ENCODE data around the gene ZBTB18.
"Not testable (repeated sequence)": the region's sequence is repeated elsewhere in the genome, so short reads cannot be mapped to it uniquely, and the experiment has no call there.

Gene ZBTB18

GRCh38 chr1:244041466-244042120 is 9.5 kb upstream of the ZBTB18 start:
- DNase-seq (ENCODE audit: low read depth in 2 of 3, low spot score in 1 of 3): no peak

- DNase-seq (ENCODE audit: low read depth in 2 of 3, low spot score in 1 of 3): no peak
These were observed 8.8 kb upstream of the ZBTB18 start for GRCh38 chr1:244042293-244042692.

- no peak for DNase-seq (ENCODE audit: low read depth in 2 of 3, low spot score in 1 of 3)
These were observed 6.7 kb upstream of the ZBTB18 start for GRCh38 chr1:244044423-244044822.

- DNase-seq (ENCODE audit: low read depth in 2 of 3, low spot score in 1 of 3): not testable (repeated sequence)
These were observed 4.8 kb upstream of the ZBTB18 start for GRCh38 chr1:244046254-244046653.

GRCh38 chr1:244046907-244047611 is 4.0 kb upstream of the ZBTB18 start:
- no peak for DNase-seq (ENCODE audit: low read depth in 2 of 3, low spot score in 1 of 3)

- no peak for DNase-seq (ENCODE audit: low read depth in 2 of 3, low spot score in 1 of 3)
These were observed 3.3 kb upstream of the ZBTB18 start for GRCh38 chr1:244047621-244048255.

- DNase-seq (ENCODE audit: low read depth in 2 of 3, low spot score in 1 of 3): peak; percentile 86 to 96 (median 95)
These were observed 2.6 kb upstream of the ZBTB18 start for GRCh38 chr1:244048256-244049161.

- DNase-seq (ENCODE audit: low read depth in 2 of 3, low spot score in 1 of 3): peak in 2 of 3 donors; percentile 9 to 15
These were observed 1.7 kb upstream of the ZBTB18 start for GRCh38 chr1:244049162-244050013.

- DNase-seq (ENCODE audit: low read depth in 2 of 3, low spot score in 1 of 3): no peak
These were observed 859 bp upstream of the ZBTB18 start for GRCh38 chr1:244050014-244050834.

- DNase-seq (ENCODE audit: low read depth in 2 of 3, low spot score in 1 of 3): no peak
These were observed 1.1 kb downstream of the ZBTB18 start for GRCh38 chr1:244052016-244052727.

GRCh38 chr1:244052728-244053312 is 1.7 kb downstream of the ZBTB18 start:
- DNase-seq (ENCODE audit: low read depth in 2 of 3, low spot score in 1 of 3): no peak

- no peak for DNase-seq (ENCODE audit: low read depth in 2 of 3, low spot score in 1 of 3)
These were observed 2.7 kb downstream of the ZBTB18 start for GRCh38 chr1:244053831-244054230.

- DNase-seq (ENCODE audit: low read depth in 2 of 3, low spot score in 1 of 3): no peak
These were observed 3.3 kb downstream of the ZBTB18 start for GRCh38 chr1:244054247-244054923.

GRCh38 chr1:244054924-244055263 is 3.8 kb downstream of the ZBTB18 start:
- no peak for DNase-seq (ENCODE audit: low read depth in 2 of 3, low spot score in 1 of 3)

GRCh38 chr1:244056577-244056976 is 5.5 kb downstream of the ZBTB18 start:
- no peak for DNase-seq (ENCODE audit: low read depth in 2 of 3, low spot score in 1 of 3)

- DNase-seq (ENCODE audit: low read depth in 2 of 3, low spot score in 1 of 3): no peak
These were observed 6.6 kb downstream of the ZBTB18 start for GRCh38 chr1:244057474-244058385.

GRCh38 chr1:244060117-244060516 is 9.0 kb downstream of the ZBTB18 start:
- no peak for DNase-seq (ENCODE audit: low read depth in 2 of 3, low spot score in 1 of 3)
